Effector memory CD8-positive, alpha-beta T cell (primary cell): ENCODE results near the gene XYLT1.
"Not testable (repeated sequence)": the region's sequence is repeated elsewhere in the genome, so short reads cannot be mapped to it uniquely, and the experiment has no call there.

ENCODE experiments used
- ATAC-seq: fragments of 150-1000 bp; cut with Tn5 transposase; replicated peaks from 2 replicates; pipeline ENCODE4 v1.10.0; 2021; ENCODE audit warnings: mild to moderate bottlenecking, moderate library complexity
- DNase-seq, 3 experiments: peaks; one replicate each; pipeline ENCODE4 v3.0.0; 2021
- H3K27ac Mint-ChIP-seq, 2 donors: one replicate each; pipeline ENCODE4 v1.8.0; 2022; ENCODE audit warnings: mild to moderate bottlenecking in 2 of 2, mixed read lengths in 2 of 2, moderate library complexity in 2 of 2
- H3K27me3 Mint-ChIP-seq, 2 donors: one replicate each; pipeline ENCODE4 v1.8.0; 2022; ENCODE audit warnings: mixed read lengths in 2 of 2
- H3K36me3 Mint-ChIP-seq: one replicate; pipeline ENCODE4 v1.8.0; 2022; ENCODE audit warnings: mild to moderate bottlenecking, moderate library complexity, mixed read lengths; ENCODE audit not compliant: insufficient read depth
- H3K4me1 Mint-ChIP-seq, 2 donors: one replicate each; pipeline ENCODE4 v1.8.0; 2022; ENCODE audit warnings: low read depth in 2 of 2, mixed read lengths in 2 of 2
- H3K4me3 Mint-ChIP-seq, 2 donors: one replicate each; pipeline ENCODE4 v1.8.0; 2022; ENCODE audit warnings: mild to moderate bottlenecking in 2 of 2, mixed read lengths in 2 of 2, moderate library complexity in 2 of 2
- H3K9me3 Mint-ChIP-seq, 2 donors: one replicate each; pipeline ENCODE4 v1.8.0; 2022; ENCODE audit warnings: mixed read lengths in 2 of 2

XYLT1 gene

GRCh38 chr16:17309510-17309909, 161.2 kb downstream of the XYLT1 start:
- Mint-ChIP-seq H3K36me3 (peaks cover 3% of the 10 kb centered on the region), H3K4me1 (peaks cover 19 to 31% of the 10 kb centered on the region in 2 donors), H3K27ac (peak overlapping the region in 1 of 2 donors; percentile 79), H3K9me3 (no peaks in the 10 kb centered on the region), H3K27me3 (no peaks in the 10 kb centered on the region), H3K4me3 (no peak overlapping the region)
- ATAC-seq: no peak
- no peak for DNase-seq

- H3K4me3 Mint-ChIP-seq: no peak overlapping the region
- peaks cover 18 to 30% of the 10 kb centered on the region in 2 donors for H3K4me1 Mint-ChIP-seq
- DNase-seq: no peak
- H3K36me3 Mint-ChIP-seq: peaks cover 3% of the 10 kb centered on the region
- no peaks in the 10 kb centered on the region for H3K27me3 Mint-ChIP-seq
- H3K27ac Mint-ChIP-seq: peak overlapping the region; percentile 60 to 79
- no peaks in the 10 kb centered on the region for H3K9me3 Mint-ChIP-seq
- ATAC-seq: no peak
Measured at GRCh38 chr16:17308186-17308585, 162.6 kb downstream of the XYLT1 start.

- H3K27ac Mint-ChIP-seq: peak overlapping the region in 1 of 2 donors; percentile 15
- H3K36me3 Mint-ChIP-seq: peaks cover 3% of the 10 kb centered on the region
- H3K4me1 Mint-ChIP-seq: peaks cover 23 to 35% of the 10 kb centered on the region in 2 donors
- H3K9me3 Mint-ChIP-seq: no peaks in the 10 kb centered on the region
- H3K4me3 Mint-ChIP-seq: no peak overlapping the region
- H3K27me3 Mint-ChIP-seq: no peaks in the 10 kb centered on the region
- ATAC-seq: no peak
- no peak for DNase-seq
Measured at GRCh38 chr16:17307504-17307903, 163.3 kb downstream of the XYLT1 start.

- Mint-ChIP-seq H3K9me3 (no peaks in the 10 kb centered on the region), H3K27ac (no peak overlapping the region), H3K36me3 (peaks cover 3% of the 10 kb centered on the region), H3K27me3 (no peaks in the 10 kb centered on the region), H3K4me1 (peaks cover 22 to 37% of the 10 kb centered on the region in 2 donors), H3K4me3 (no peak overlapping the region)
- ATAC-seq: no peak
- DNase-seq: no peak
Measured at GRCh38 chr16:17306745-17307144, 164.0 kb downstream of the XYLT1 start.

- not testable (repeated sequence) for ATAC-seq, DNase-seq, H3K36me3 Mint-ChIP-seq, H3K27me3 Mint-ChIP-seq, H3K4me3 Mint-ChIP-seq, H3K9me3 Mint-ChIP-seq
- peaks cover 21 to 40% of the 10 kb centered on the region in 2 donors for H3K4me1 Mint-ChIP-seq
- H3K27ac Mint-ChIP-seq: peak overlapping the region in 1 of 2 donors; percentile 67
Measured at GRCh38 chr16:17306211-17306610, 164.5 kb downstream of the XYLT1 start.

GRCh38 chr16:17305694-17306093, 165.1 kb downstream of the XYLT1 start:
- Mint-ChIP-seq H3K27me3 (no peaks in the 10 kb centered on the region), H3K4me1 (peaks cover 21 to 40% of the 10 kb centered on the region in 2 donors), H3K36me3 (peaks cover 3% of the 10 kb centered on the region), H3K27ac (peak overlapping the region; percentile 67 to 69), H3K4me3 (no peak overlapping the region), H3K9me3 (no peaks in the 10 kb centered on the region)
- DNase-seq (no peak), ATAC-seq (peak; percentile 21)

GRCh38 chr16:17304491-17305119, 166.2 kb downstream of the XYLT1 start:
- no peaks in the 10 kb centered on the region for H3K9me3 Mint-ChIP-seq
- H3K27ac Mint-ChIP-seq: peak overlapping the region in 1 of 2 donors; percentile 69
- H3K36me3 Mint-ChIP-seq: peaks cover 3% of the 10 kb centered on the region
- H3K4me1 Mint-ChIP-seq: peaks cover 19 to 36% of the 10 kb centered on the region in 2 donors
- ATAC-seq (no peak), DNase-seq (no peak)
- H3K27me3 Mint-ChIP-seq: no peaks in the 10 kb centered on the region
- no peak overlapping the region for H3K4me3 Mint-ChIP-seq

GRCh38 chr16:17304106-17304490, 166.7 kb downstream of the XYLT1 start:
- peaks cover 3% of the 10 kb centered on the region for H3K36me3 Mint-ChIP-seq
- H3K27me3 Mint-ChIP-seq: no peaks in the 10 kb centered on the region
- no peak for DNase-seq
- no peak overlapping the region for H3K4me3 Mint-ChIP-seq
- no peaks in the 10 kb centered on the region for H3K9me3 Mint-ChIP-seq
- peaks cover 19 to 36% of the 10 kb centered on the region in 2 donors for H3K4me1 Mint-ChIP-seq
- peak overlapping the region in 1 of 2 donors; percentile 21 for H3K27ac Mint-ChIP-seq
- ATAC-seq: no peak

GRCh38 chr16:17303101-17303500, 167.7 kb downstream of the XYLT1 start:
- Mint-ChIP-seq H3K36me3 (peaks cover 3% of the 10 kb centered on the region), H3K4me3 (no peak overlapping the region), H3K4me1 (peaks cover 21 to 33% of the 10 kb centered on the region in 2 donors), H3K9me3 (no peaks in the 10 kb centered on the region), H3K27ac (peak overlapping the region; percentile 33 to 84), H3K27me3 (no peaks in the 10 kb centered on the region)
- ATAC-seq (no peak), DNase-seq (no peak)

GRCh38 chr16:17302620-17303019, 168.1 kb downstream of the XYLT1 start:
- Mint-ChIP-seq H3K36me3 (peaks cover 3% of the 10 kb centered on the region), H3K4me3 (peak overlapping the region in 1 of 2 donors; percentile 17), H3K9me3 (no peaks in the 10 kb centered on the region)

GRCh38 chr16:17302214-17302613, 168.5 kb downstream of the XYLT1 start:
- peaks cover 21 to 33% of the 10 kb centered on the region in 2 donors for H3K4me1 Mint-ChIP-seq
- ATAC-seq (peak; percentile 44), DNase-seq (peak in 1 of 3 experiments; percentile 4)
- no peaks in the 10 kb centered on the region for H3K9me3 Mint-ChIP-seq
- peaks cover 1% of the 10 kb centered on the region for H3K36me3 Mint-ChIP-seq
- no peaks in the 10 kb centered on the region for H3K27me3 Mint-ChIP-seq
- peak overlapping the region in 1 of 2 donors; percentile 17 for H3K4me3 Mint-ChIP-seq
- peak overlapping the region; percentile 33 to 84 for H3K27ac Mint-ChIP-seq

More at GRCh38 chr16:17302620-17303019, 168.1 kb downstream of the XYLT1 start:
- Mint-ChIP-seq H3K27me3 (no peaks in the 10 kb centered on the region), H3K4me1 (peaks cover 21 to 33% of the 10 kb centered on the region in 2 donors), H3K27ac (peak overlapping the region; percentile 33 to 84)
- DNase-seq (no peak), ATAC-seq (no peak)

- no peaks in the 10 kb centered on the region for H3K9me3 Mint-ChIP-seq
- H3K4me3 Mint-ChIP-seq: no peak overlapping the region
- no peaks in the 10 kb centered on the region for H3K36me3 Mint-ChIP-seq
- peaks cover 21 to 33% of the 10 kb centered on the region in 2 donors for H3K4me1 Mint-ChIP-seq
- H3K27ac Mint-ChIP-seq: no peak overlapping the region
- H3K27me3 Mint-ChIP-seq: no peaks in the 10 kb centered on the region
- ATAC-seq: peak; percentile 68
- no peak for DNase-seq
Measured at GRCh38 chr16:17301593-17302135, 169.1 kb downstream of the XYLT1 start.

GRCh38 chr16:17301184-17301583, 169.6 kb downstream of the XYLT1 start:
- H3K9me3 Mint-ChIP-seq: no peaks in the 10 kb centered on the region
- peaks cover 21 to 32% of the 10 kb centered on the region in 2 donors for H3K4me1 Mint-ChIP-seq
- ATAC-seq (no peak), DNase-seq (no peak)
- H3K4me3 Mint-ChIP-seq: no peak overlapping the region
- no peaks in the 10 kb centered on the region for H3K27me3 Mint-ChIP-seq
- H3K27ac Mint-ChIP-seq: no peak overlapping the region
- H3K36me3 Mint-ChIP-seq: no peaks in the 10 kb centered on the region

- Mint-ChIP-seq H3K27ac (no peak overlapping the region), H3K4me1 (peaks cover 17 to 19% of the 10 kb centered on the region in 2 donors), H3K27me3 (no peaks in the 10 kb centered on the region), H3K9me3 (no peaks in the 10 kb centered on the region), H3K36me3 (no peaks in the 10 kb centered on the region), H3K4me3 (no peak overlapping the region)
- ATAC-seq (no peak), DNase-seq (no peak)
Measured at GRCh38 chr16:17299790-17300189, 171.0 kb downstream of the XYLT1 start.
